Amniotic stem cell (primary cell): ENCODE data around the gene TREX2.

Experiments used
- DNase-seq: peaks from one replicate; lab custom pipeline; 2025; lab: John Stamatoyannopoulos, UW

The TREX2 gene

GRCh38 chrX:153456161-153456560 lies 10.3 kb upstream of the TREX2 start:
- DNase-seq = no peak

- DNase-seq = no peak
These were observed 9.7 kb upstream of the TREX2 start for GRCh38 chrX:153455571-153455970.

GRCh38 chrX:153454901-153455550 lies 9.2 kb upstream of the TREX2 start:
- no peak for DNase-seq

- DNase-seq = no peak
These were observed 5.1 kb upstream of the TREX2 start for GRCh38 chrX:153450949-153451277.

GRCh38 chrX:153450114-153450948 lies 4.5 kb upstream of the TREX2 start:
- no peak for DNase-seq

- no peak for DNase-seq
These were observed 3.7 kb upstream of the TREX2 start for GRCh38 chrX:153449368-153450113.

- DNase-seq = no peak
These were observed 2.9 kb upstream of the TREX2 start for GRCh38 chrX:153448556-153449367.

- DNase-seq = no peak
These were observed 1.7 kb upstream of the TREX2 start for GRCh38 chrX:153447581-153447960.

GRCh38 chrX:153446950-153447580 lies 1.2 kb upstream of the TREX2 start:
- no peak for DNase-seq

- no peak for DNase-seq
These were observed 730 bp upstream of the TREX2 start for GRCh38 chrX:153446636-153446936.

- DNase-seq = no peak
These were observed 575 bp downstream of the TREX2 start for GRCh38 chrX:153445106-153445855.

GRCh38 chrX:153444333-153445011 lies 1.4 kb downstream of the TREX2 start:
- no peak for DNase-seq

GRCh38 chrX:153443476-153444332 lies 2.2 kb downstream of the TREX2 start:
- DNase-seq = no peak

GRCh38 chrX:153442463-153442862 lies 3.4 kb downstream of the TREX2 start:
- no peak for DNase-seq

GRCh38 chrX:153441981-153442380 lies 3.9 kb downstream of the TREX2 start:
- DNase-seq = no peak

GRCh38 chrX:153441296-153441695 lies 4.6 kb downstream of the TREX2 start:
- DNase-seq = no peak

GRCh38 chrX:153440556-153441135 lies 5.2 kb downstream of the TREX2 start:
- DNase-seq = no peak

- DNase-seq = no peak
These were observed 5.9 kb downstream of the TREX2 start for GRCh38 chrX:153439977-153440376.

GRCh38 chrX:153438532-153438931 lies 7.3 kb downstream of the TREX2 start:
- DNase-seq = no peak
